Measurements from ENCODE around the gene TENM3.

TENM3 gene

GRCh38 chr4:182486881-182487280 lies 243.7 kb downstream of the TENM3 start (continued):
- no peak for TF ChIP-seq ZNF280C (tag by site-specific recombination; IDR thresholded peaks at IDR 0.05)
- no peak for TF ChIP-seq ZNF555 (tag by site-specific recombination; conservative IDR thresholded peaks at IDR 0.05)

GRCh38 chr4:182488896-182489295 lies 245.7 kb downstream of the TENM3 start:
- TF ChIP-seq ZBTB10 (tag by site-specific recombination; IDR thresholded peaks at IDR 0.05) (no peak), FEZF1 (tag by site-specific recombination; IDR thresholded peaks at IDR 0.05) (0 out of 2 replicates have a peak, but pooled peaks have one; percentile 7), ZNF398 (tag by site-specific recombination; IDR thresholded peaks at IDR 0.05) (no peak), WT1 (tag by site-specific recombination; IDR thresholded peaks at IDR 0.05) (peak; percentile 27; the same call in 1 of the 2 replicates), BCL6B (tag by site-specific recombination; IDR thresholded peaks at IDR 0.05) (peak; percentile 87), ZNF214 (tag by site-specific recombination; IDR thresholded peaks at IDR 0.05; ENCODE audit: borderline replicate concordance) (no peak), PRDM6 (tag by site-specific recombination; IDR thresholded peaks at IDR 0.05) (peak; percentile 81)
- ChIA-PET POLR2A (no interaction called here), CTCF (no interaction called here)
- H3K4me1 ChIP-seq (ENCODE audit: control insufficient read depth, insufficient read depth, low read length), result peaks cover 14% of the 10 kb centered on the region
- H3K4me3 ChIP-seq (ENCODE audit: low read depth, low read length), result no peak overlapping the region
- no peak overlapping the region for H3K27ac ChIP-seq (ENCODE audit: extremely low read depth, low read depth, low read length)
- no peaks in the 10 kb centered on the region for H3K36me3 ChIP-seq (ENCODE audit: control insufficient read depth in 2 of 2, insufficient read depth in 1 of 2, low read length in 2 of 2)
- no peaks in the 10 kb centered on the region for H3K9me3 ChIP-seq (ENCODE audit: control insufficient read depth, insufficient read depth, low read depth, low read length)

GRCh38 chr4:182489607-182490006 lies 246.4 kb downstream of the TENM3 start:
- Histone ChIP-seq H3K9me3 (ENCODE audit: control insufficient read depth, insufficient read depth, low read depth, low read length) (no peaks in the 10 kb centered on the region), H3K4me1 (ENCODE audit: control insufficient read depth, insufficient read depth, low read length) (peaks cover 14% of the 10 kb centered on the region), H3K4me3 (ENCODE audit: low read depth, low read length) (no peak overlapping the region), H3K36me3 (ENCODE audit: control insufficient read depth in 2 of 2, insufficient read depth in 1 of 2, low read length in 2 of 2) (no peaks in the 10 kb centered on the region), H3K27ac (ENCODE audit: extremely low read depth, low read depth, low read length) (no peak overlapping the region)
- ChIA-PET POLR2A (no interaction called here), CTCF (no interaction called here)
- TF ChIP-seq ZNF132 (tag by site-specific recombination; IDR thresholded peaks at IDR 0.05; ENCODE audit: borderline replicate concordance), result no peak
- TF ChIP-seq ZNF513 (tag by site-specific recombination; IDR thresholded peaks at IDR 0.05), result no peak
- no peak for TF ChIP-seq ZNF555 (tag by site-specific recombination; conservative IDR thresholded peaks at IDR 0.05)
- TF ChIP-seq ZBTB21 (tag by site-specific recombination; IDR thresholded peaks at IDR 0.05), result no peak
- no peak for TF ChIP-seq INSM2 (tag by site-specific recombination; IDR thresholded peaks at IDR 0.05)
- no peak for TF ChIP-seq ZSCAN30 (tag by site-specific recombination; IDR thresholded peaks at IDR 0.05)
- TF ChIP-seq ZNF404 (tag by site-specific recombination; IDR thresholded peaks at IDR 0.05), result no peak
- TF ChIP-seq ZNF335 (tag by site-specific recombination; conservative IDR thresholded peaks at IDR 0.05), result no peak
- no peak for TF ChIP-seq ZNF157 (tag by site-specific recombination; IDR thresholded peaks at IDR 0.05)
- TF ChIP-seq WT1 (tag by site-specific recombination; IDR thresholded peaks at IDR 0.05), result peak; percentile 63
- peak; percentile 92 for TF ChIP-seq ZNF366 (tag by site-specific recombination; conservative IDR thresholded peaks at IDR 0.05)
